Muscle layer of colon (tissue), 2 donors: Measurements from ENCODE around the gene PCLO.

Source experiments
- H3K27ac ChIP-seq: one replicate; pipeline ENCODE4 v1.7.0; 2013; ENCODE audit warnings: low read depth, mild to moderate bottlenecking, low read length, moderate library complexity
- H3K27me3 ChIP-seq, 2 donors: one replicate each; pipeline ENCODE4 v1.7.0; 2013; ENCODE audit warnings: low read length in 2 of 2, mild to moderate bottlenecking in 2 of 2; ENCODE audit not compliant: insufficient read depth in 2 of 2, control insufficient read depth in 1 of 2
- H3K36me3 ChIP-seq: one replicate; pipeline ENCODE4 v1.7.0; 2013; ENCODE audit warnings: mild to moderate bottlenecking, low read length; ENCODE audit not compliant: insufficient read depth
- H3K4me1 ChIP-seq: one replicate; pipeline ENCODE4 v1.7.0; 2013; ENCODE audit warnings: mild to moderate bottlenecking, low read length; ENCODE audit not compliant: insufficient read depth
- H3K4me3 ChIP-seq, 2 donors: one replicate each; pipeline ENCODE4 v1.7.0; 2013; ENCODE audit warnings: low read length in 2 of 2, low read depth in 1 of 2, mild to moderate bottlenecking in 1 of 2, moderate library complexity in 1 of 2
- H3K9ac ChIP-seq: one replicate; pipeline ENCODE4 v1.7.0; 2013; ENCODE audit warnings: low read length
- H3K9me3 ChIP-seq: one replicate; pipeline ENCODE4 v1.7.0; 2013; ENCODE audit warnings: mild to moderate bottlenecking, low read length
- donor health status: abdominal sarcoma.
- donor health status: Adenocarcinoma of cecum.

The PCLO gene

GRCh38 chr7:83130623-83131545, 31.8 kb downstream of the PCLO start:
- H3K4me3 ChIP-seq, result no peak overlapping the region
- no peaks in the 10 kb centered on the region for H3K36me3 ChIP-seq
- no peaks in the 10 kb centered on the region for H3K27me3 ChIP-seq
- no peaks in the 10 kb centered on the region for H3K4me1 ChIP-seq
- no peaks in the 10 kb centered on the region for H3K9me3 ChIP-seq
- no peak overlapping the region for H3K9ac ChIP-seq
- no peak overlapping the region for H3K27ac ChIP-seq

DNA sequence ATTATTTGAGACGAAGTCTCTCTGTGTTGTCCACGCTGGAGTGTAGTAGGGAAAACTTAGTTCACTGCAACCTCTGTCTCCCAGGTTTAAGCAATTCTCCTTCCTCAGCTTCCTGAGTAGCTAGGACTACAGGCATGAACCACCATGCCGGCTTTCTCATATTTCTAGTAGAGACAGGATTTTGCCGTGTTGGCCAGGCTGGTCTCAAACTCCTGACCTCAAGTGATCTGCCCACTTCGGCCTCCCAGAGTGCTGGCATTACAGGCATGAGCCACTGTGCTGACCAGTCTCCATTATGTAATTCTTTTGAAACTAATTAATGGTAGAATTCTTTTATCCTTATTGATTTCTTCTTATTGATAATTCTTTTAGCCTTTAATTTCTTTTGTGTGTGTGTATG, 32.5 kb downstream of the PCLO start:
- Histone ChIP-seq H3K4me1 (no peaks in the 10 kb centered on the region), H3K27ac (no peak overlapping the region), H3K9ac (no peak overlapping the region), H3K4me3 (no peak overlapping the region), H3K9me3 (no peaks in the 10 kb centered on the region), H3K36me3 (no peaks in the 10 kb centered on the region), H3K27me3 (no peaks in the 10 kb centered on the region)

DNA sequence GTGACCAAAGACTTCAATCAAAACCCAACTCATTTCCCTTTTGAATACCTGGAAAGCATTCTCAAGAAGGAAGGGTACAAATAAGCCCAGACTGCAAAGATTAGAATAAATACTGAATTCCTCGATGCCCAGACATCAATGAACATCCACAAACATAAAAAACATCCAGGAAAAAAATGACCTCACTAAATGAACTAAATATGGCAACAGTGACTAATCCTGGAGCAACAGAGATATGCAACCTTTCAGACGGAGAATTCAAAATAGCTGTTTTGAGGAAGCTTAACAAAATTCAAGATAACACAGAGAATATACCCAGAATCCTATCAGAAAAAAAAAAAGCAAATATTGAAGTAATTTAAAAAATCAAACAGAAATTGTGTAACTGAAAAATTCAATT, 43.2 kb downstream of the PCLO start:
- Histone ChIP-seq H3K4me1 (no peaks in the 10 kb centered on the region), H3K9me3 (no peaks in the 10 kb centered on the region), H3K27me3 (no peaks in the 10 kb centered on the region), H3K27ac (no peak overlapping the region), H3K4me3 (no peak overlapping the region), H3K9ac (no peak overlapping the region), H3K36me3 (no peaks in the 10 kb centered on the region)

DNA sequence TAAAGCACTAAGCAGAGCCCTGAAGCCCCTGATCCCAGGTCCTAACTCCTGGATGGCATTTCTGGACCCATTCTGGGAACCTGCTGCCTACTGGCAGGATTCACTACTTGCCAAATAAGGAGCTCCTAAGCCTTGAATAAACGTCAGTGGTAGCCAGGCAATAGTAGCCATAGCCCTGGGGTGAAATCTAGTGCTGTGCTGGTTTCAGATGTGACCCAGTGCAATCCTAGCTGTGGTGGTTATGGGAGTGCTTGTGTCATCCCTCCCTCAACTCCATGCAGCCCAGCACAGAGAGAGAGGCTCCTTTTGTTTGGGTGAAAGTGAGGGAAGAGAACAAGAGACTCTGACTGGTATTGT, 43.7 kb downstream of the PCLO start:
- Histone ChIP-seq H3K9me3 (no peaks in the 10 kb centered on the region), H3K9ac (no peak overlapping the region), H3K27ac (no peak overlapping the region), H3K36me3 (no peaks in the 10 kb centered on the region), H3K4me1 (no peaks in the 10 kb centered on the region), H3K4me3 (no peak overlapping the region), H3K27me3 (no peaks in the 10 kb centered on the region)

- Histone ChIP-seq H3K4me3 (no peak overlapping the region), H3K27ac (no peak overlapping the region), H3K4me1 (no peaks in the 10 kb centered on the region), H3K9ac (no peak overlapping the region), H3K27me3 (no peaks in the 10 kb centered on the region), H3K36me3 (no peaks in the 10 kb centered on the region), H3K9me3 (no peaks in the 10 kb centered on the region)
Observed at GRCh38 chr7:83118347-83119025, 44.2 kb downstream of the PCLO start.

DNA sequence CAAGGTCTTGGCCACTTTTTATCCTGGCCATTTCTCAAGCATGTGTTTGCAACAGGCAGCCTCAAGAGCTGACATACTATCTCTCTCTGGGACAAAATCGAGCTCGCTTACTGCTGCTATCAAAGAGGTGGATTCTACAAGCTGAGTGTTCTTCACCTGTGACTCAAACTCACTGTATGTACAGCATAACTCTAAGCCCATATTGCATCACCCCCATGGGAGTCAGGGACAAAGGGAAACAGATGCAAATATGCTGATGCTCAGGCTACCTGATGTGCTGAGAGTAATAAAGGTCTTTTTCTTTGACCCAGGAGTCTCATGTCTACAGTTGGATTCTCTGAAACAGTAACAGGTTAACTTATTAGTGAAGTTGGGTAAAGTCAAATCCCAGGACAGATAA, 45.2 kb downstream of the PCLO start:
- no peak overlapping the region for H3K27ac ChIP-seq
- no peaks in the 10 kb centered on the region for H3K9me3 ChIP-seq
- no peaks in the 10 kb centered on the region for H3K4me1 ChIP-seq
- H3K4me3 ChIP-seq, result no peak overlapping the region
- no peaks in the 10 kb centered on the region for H3K27me3 ChIP-seq
- H3K36me3 ChIP-seq, result no peaks in the 10 kb centered on the region
- no peak overlapping the region for H3K9ac ChIP-seq

- H3K27ac ChIP-seq, result no peak overlapping the region
Observed at GRCh38 chr7:83111391-83111790, 51.3 kb downstream of the PCLO start.

DNA sequence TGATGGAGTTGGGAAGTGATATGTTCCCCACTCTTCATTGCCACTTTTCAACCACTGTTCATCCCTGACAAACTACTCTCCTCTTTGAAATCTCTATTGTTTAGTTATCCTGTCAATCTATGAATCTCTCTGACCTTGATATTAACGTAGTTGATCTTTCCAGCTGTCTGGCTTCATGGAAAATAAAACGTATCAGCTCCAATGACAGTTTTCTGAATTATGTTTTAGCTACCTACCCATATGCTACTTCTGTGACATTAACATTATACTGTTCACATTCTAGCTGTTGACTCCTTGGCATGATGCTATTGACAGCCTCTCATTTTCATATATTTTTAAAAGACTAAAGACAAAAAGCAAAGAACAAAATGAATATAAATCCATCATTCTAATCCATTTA, 53.3 kb downstream of the PCLO start:
- Histone ChIP-seq H3K36me3 (no peaks in the 10 kb centered on the region), H3K4me3 (no peak overlapping the region), H3K27ac (no peak overlapping the region), H3K4me1 (no peaks in the 10 kb centered on the region), H3K27me3 (no peaks in the 10 kb centered on the region), H3K9ac (no peak overlapping the region), H3K9me3 (no peaks in the 10 kb centered on the region)

More at GRCh38 chr7:83111391-83111790, 51.3 kb downstream of the PCLO start:
- no peaks in the 10 kb centered on the region for H3K4me1 ChIP-seq
- no peak overlapping the region for H3K9ac ChIP-seq
- H3K27me3 ChIP-seq, result no peaks in the 10 kb centered on the region
- no peaks in the 10 kb centered on the region for H3K9me3 ChIP-seq
- H3K4me3 ChIP-seq, result no peak overlapping the region
- H3K36me3 ChIP-seq, result no peaks in the 10 kb centered on the region

- Histone ChIP-seq H3K27me3 (no peaks in the 10 kb centered on the region), H3K4me1 (no peaks in the 10 kb centered on the region), H3K27ac (no peak overlapping the region), H3K36me3 (no peaks in the 10 kb centered on the region), H3K4me3 (no peak overlapping the region), H3K9me3 (no peaks in the 10 kb centered on the region), H3K9ac (no peak overlapping the region)
Observed at GRCh38 chr7:83105948-83106347, 56.7 kb downstream of the PCLO start.

DNA sequence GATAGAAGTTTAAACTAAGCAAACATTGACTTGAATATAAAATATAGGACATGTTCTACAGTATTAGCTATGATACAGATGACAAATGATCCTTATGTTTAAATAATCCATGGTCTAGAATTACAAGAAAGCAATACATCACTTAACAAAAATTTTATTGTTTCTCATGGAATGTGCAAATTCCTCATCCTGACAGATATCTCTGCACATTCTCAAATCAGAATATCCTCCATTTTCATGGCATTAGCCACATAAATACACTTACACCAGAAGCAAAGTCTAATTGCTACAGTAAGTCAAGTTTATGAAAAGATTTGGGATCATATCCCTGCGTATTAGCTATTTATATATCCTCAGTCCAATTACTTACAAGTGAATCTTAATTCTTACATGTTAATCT, 57.6 kb downstream of the PCLO start:
- H3K36me3 ChIP-seq, result no peaks in the 10 kb centered on the region
- H3K9ac ChIP-seq, result no peak overlapping the region
- H3K27me3 ChIP-seq, result no peaks in the 10 kb centered on the region
- H3K4me1 ChIP-seq, result no peaks in the 10 kb centered on the region
- no peak overlapping the region for H3K4me3 ChIP-seq
- no peak overlapping the region for H3K27ac ChIP-seq
- H3K9me3 ChIP-seq, result no peaks in the 10 kb centered on the region

DNA sequence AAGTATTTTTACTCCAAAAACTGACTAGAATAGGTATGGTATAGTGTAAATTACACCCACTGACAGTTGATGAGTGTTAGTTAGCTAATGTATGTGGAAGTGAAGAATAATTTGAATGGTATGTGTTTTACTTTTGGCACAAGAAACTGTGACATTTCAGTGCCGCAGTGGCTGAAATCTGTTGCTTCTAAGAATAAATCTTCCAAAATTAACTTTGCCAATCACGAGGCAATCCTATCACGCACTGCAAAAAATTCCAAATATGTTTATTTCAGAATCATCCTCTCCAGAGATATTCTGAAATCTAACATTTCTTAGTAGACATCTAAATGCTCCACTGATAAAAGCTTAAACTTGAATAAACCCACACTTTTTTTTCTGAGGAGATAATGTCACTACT, 61.2 kb downstream of the PCLO start:
- Histone ChIP-seq H3K27me3 (no peaks in the 10 kb centered on the region), H3K36me3 (no peaks in the 10 kb centered on the region), H3K9ac (no peak overlapping the region), H3K9me3 (no peaks in the 10 kb centered on the region), H3K27ac (no peak overlapping the region), H3K4me3 (no peak overlapping the region), H3K4me1 (no peaks in the 10 kb centered on the region)
